ENCODE measurements around the gene STK10.

The STK10 gene

DNA sequence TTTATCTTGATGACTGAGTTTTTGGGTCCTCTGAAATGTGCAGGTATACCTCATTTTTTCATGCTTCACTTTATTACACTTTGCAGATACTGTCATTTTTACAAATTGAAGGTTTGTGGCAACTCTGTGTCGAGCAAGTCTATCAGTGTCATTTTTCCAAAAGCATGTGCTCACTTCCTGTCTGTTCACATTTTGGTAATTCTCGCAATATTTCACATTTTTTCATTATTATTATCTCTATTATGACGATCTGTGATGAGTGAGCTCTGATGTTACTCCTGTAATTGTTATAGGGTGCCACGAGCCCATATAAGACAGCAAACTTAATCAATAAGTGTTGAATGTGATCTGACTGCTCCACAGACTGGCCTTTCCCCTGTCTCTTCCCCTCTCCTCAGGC is 108.1 kb downstream of the STK10 start:
- DNase-seq = no peak

DNA sequence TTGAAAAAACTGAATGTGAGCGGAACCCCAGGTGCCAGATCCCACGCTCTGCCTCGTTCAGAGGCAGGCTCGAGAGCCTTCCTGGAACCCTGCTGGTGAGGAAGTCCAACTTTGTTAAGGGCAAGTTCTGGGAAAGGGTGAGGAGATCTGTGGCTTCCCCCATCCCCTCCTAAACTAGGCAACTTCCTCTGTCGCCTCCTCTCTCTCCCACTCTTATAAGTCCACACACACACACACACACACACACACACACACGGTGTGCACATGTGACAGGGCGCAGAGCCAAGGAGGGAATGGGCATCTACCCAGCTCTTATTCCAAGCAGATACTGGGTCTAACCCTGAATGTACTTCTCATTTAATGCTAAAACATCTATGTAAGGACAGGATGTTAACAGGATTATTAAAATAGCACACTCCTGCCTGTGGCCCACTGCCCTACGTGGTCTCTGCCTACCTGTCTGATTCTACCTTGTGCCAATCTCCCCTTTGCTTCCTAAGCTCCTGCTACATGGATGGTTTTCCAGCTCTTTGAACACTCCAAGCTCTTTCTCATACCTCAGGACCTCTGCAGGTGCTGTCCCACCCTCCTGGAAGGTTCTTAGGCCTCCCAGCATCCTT is 109.2 kb downstream of the STK10 start:
- DNase-seq = no peak

DNA sequence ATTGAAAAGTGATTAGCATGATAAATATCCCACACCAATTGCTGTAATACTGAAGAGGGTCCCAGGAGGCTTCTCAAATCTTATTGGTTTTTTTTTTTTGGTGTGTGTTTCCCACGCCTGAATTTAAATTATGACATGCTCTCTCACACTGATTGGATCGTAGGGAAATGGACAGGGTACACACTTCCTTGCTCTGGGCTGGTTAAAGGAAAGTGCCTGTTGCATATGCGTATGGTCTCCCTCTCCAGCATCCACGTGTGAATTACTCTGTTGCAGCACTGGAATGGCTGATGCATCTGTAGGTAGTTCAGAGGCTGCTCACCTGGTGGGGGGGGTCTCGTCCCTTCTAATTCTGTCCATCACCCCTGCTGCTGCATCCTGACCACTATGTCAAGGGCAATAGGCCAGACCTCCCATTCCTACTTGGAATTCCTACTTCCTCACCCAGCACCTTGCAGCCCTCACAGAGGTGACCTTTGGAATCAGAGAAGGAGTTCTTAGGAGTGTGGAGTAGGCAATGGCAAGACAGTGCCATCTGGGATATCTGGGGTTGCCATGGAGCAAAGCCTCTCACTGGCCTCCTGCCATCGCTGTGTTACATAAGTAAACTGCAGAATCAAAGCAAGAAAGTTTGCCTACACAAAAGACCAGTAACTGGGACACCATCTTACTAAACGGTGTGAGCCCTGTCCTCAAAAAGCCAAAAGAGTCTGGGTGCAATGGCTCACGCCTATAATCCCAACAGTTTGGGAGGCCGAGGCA is 110.2 kb downstream of the STK10 start:
- no peak for DNase-seq

DNA sequence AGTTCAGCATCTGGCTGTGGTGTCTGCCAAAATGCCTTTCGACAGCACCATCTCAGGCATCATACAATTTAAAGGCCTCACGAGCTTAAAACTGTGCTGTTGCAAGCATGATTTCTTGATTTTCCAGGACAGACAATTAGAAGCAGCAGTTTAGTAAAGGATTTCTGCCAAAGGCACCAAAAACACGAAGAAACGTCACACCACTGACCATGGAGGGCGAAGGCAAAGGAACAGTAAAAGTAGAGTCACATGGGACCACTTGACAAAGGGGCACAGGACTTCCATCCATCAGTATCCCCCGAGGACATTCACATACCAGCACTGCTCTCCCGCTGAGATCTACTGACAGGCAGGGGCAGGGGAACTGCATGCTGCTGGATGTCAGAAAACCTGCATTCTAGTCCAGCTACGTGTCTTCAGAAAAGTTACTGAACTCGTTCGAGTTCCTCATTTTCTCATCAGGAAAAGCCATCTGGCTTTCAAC is 111.2 kb downstream of the STK10 start:
- no peak for DNase-seq

DNA sequence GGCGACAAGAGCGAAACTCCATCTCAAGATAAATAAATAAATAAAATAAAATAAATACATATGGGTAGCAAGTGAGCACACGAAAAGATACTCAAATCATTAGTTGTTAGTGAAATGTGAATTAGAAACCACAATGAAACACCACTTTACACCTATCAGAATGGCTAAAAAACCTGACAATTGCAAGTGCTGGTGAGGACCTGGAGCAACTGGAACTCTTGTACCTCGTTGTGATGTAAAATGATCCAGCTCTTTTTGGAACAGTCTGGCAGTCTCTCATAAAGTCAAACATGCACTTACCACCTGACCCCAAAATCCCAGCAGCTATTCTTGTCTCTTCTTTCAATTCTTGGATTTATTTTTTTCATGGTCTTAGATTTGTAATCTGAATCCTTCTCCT is 112.4 kb downstream of the STK10 start:
- no peak for DNase-seq

DNA sequence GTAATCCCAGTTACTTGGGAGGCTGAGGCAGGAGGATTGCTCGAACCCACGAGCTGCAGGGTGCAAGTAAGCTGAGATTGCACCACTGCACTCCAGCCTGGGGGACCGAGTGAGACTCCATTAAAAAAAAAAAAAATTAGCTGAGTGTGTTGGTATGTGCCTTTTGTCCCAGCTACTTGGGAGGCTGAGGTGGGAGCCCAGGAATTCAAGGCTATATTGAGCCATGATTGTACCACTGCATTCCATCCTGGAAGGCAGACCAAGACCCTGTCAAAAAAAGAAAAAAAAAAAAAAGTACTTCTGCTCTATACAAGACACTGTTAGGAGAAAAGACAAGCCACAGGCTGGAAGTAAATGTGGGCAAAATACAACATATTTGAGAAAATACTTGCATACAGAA is 113.1 kb downstream of the STK10 start:
- DNase-seq = no peak

DNA sequence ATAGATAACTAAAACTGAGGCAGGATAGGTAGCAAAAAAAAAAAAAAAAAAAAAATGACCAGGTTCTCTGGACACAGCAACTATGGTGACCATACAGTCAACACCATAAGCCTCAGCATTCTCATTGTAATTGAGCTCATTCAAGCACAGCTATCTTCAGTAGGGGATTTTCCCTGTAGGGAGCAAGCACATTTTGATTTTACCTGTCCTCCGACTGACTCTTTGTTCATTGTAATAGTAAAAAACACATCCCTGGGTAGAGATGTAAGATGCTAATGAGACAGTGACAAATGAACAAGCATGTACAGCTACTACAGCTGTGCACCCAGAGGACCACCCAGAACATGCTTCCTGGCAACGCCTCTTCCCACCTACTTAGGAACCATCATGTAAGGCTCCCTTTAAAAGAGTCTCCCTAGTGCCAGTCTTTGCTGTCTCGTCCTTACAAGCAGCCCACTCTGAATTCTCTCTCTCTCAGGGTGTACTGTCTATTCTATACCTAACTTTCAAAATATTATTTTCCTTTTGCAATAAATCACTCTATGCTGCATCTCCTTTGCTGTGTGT is 116.6 kb downstream of the STK10 start:
- DNase-seq = no peak

DNA sequence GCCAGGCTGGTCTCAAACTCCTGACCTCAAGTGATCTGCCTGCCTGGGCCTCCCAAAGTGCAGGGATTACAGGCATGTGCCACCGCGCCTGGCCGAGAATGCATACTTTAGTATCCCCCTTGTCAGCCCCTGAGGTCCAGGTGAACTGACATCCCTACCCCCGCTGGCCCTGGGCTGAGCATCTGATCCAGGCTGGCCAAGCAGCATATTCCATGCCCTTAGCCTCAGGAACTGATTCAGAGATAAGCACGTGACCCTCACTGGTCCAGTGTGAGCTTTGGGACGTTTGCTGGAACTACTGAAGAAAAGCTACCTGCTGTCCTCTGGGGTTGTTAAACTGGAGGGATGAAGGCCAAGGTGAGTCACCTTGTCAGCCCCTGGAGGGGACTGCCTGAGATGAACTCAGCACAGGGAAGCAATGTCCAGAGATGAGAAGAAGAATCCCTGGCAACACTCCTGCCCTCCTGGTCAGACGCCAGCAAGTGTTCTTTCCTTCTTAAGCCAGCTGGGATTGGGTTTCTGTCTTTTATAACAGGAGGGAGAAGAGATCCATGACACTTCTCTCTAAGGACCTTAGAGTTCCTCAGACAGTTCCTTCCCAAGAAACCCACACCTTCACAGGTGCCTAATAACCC is 122.5 kb downstream of the STK10 start:
- no peak for DNase-seq

DNA sequence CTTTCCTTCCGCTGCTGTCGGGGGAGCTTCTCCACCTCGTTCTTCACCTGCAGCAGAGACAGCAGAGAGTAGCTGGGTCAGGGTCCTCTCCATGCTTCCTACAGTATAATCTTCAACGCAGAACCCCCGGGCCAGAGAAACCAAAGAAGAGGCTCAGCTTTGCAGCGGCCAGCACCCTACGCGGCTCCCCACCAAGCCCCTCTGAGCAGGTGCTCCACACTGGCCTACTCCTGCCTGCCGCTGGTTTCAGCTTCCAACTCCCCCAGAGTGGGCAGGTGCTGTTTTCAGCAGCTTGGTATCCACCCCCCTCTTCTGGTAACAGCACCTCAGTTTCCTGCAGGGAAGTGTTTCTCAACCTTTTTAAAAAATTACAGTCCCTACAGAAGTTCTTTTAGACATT is 123.3 kb downstream of the STK10 start:
- no peak for DNase-seq

DNA sequence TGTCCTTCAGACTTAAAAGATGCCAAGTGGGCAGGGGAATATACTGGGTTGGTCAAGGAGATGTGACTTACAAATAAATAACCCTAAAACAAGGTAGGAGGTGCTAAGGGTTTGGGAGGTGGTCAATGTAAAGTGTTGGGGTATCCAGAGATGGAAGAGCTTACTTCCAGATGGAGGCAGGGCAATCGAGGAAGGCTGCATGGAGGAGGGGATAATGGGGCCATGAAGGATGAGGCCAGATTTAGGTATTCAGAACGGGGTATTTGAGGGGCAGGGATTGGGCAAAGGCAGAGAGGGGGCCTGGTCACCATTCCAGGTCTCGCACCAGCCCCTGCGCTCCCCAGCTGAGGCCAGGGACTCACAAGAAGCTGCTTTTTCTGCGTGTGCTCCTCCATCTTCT is 123.7 kb downstream of the STK10 start:
- DNase-seq = no peak

DNA sequence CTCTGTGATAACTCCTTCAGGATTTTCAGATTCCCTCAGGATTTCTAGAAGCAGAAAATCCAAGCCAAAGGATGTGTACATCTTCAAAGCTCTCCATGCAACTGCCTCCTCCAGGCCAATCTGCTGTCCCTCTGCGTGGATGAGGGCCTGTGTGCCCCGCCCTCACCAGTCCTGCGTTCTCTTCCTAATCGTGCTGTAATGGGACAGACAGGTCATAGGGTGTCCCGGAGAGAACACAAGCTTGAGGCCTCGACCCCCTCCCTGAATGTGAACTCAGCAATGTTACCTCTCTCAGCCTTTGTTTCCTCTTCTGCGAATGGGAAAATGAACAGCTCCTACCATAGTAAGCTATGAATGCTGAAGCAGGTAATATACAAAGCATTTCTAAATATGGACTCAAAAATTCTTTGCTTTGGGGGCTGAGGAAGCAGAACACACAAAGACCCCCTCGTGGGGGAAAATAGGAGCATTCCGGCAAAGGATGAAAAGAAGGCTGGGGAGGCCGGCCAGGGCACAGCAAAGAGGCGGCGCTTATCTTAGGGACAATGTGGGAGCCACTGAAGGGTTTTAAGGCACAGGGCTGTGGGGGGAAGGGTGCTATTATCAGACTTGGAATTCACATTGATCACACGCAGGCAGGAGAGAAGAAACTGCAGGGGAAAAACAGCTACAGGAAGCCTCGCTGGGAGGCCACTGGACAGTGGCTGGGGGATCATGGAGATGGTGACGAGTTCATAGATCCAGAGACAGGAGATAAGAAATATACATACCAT is 124.4 kb downstream of the STK10 start:
- DNase-seq = no peak

DNA sequence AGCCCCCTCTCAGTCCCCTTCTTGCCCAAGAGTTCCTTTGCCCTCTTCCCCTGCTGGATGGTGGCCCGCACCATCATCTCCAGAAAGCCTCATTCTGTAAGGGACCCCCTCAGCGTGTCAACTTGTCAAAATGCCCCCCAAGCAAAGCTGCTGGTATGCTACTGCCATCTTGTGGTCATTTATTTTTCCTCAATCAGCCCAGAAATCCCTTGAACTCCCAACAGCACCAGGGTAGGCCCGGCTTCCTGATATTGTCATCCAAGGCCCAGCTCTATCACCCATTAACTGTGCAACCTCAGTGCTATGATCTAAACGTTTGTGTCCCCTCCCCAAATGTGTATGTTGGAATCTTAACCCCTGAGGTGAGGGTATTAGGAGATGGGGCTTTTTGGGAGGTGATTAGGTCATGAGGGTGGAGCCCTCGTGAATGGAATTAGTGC is 128.3 kb downstream of the STK10 start:
- DNase-seq = no peak

DNA sequence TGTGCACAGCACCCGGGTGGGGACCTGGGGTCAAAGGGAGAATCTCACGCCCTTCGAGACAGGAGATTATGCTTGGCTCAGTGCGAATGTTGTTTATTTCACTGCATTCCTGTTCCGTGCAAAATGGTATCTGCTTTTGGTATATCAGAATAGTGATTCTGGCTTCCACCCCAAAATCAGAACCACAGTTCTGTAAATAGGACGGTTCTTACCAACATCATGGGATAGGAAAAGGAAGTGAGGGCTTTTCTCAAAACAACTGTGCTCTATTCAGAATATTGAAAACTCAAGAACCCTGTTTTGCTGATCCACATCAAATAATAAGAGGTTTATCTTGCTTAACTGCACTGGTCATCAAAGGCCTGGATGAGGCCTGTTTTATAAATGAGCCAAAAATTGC is 129.9 kb downstream of the STK10 start:
- DNase-seq = no peak

DNA sequence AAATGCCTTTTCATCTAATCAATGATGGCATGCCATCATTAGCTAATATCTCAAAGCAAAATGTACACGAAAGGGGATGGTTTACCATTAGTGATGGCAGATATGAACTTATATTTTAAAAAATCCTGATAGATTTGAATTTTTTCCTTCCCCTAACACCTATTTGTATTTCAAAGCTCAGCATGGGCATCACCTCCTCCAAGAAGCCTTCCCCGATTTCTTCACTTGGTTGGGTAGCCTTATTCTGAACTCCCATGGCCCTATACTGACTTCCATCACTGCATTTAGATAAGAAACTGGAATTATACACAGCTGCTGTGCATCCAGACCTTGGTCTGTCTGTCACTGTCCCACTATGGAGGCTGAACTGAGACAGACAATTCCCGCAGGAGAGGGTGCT is 132.0 kb downstream of the STK10 start:
- DNase-seq = no peak

DNA sequence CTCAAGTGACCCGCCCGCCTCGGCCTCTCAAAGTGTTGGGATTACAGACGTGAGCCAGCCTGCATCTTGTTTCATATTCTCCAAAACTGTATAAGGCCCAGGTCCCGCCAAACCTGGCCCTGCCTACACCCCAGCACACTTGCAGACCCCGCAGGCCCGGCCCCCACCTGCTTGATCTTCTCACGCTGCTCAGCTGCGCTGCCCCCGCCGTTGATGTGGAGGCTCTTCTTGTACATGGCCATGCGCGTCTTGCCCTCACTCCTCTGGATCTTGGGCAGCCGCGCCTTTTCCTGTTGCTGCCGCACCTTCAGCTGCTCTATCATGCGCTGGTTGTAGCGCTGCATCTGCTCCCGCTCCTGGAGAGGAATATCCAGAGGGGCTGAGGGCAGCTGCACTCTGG is 132.6 kb downstream of the STK10 start:
- no peak for DNase-seq

DNA sequence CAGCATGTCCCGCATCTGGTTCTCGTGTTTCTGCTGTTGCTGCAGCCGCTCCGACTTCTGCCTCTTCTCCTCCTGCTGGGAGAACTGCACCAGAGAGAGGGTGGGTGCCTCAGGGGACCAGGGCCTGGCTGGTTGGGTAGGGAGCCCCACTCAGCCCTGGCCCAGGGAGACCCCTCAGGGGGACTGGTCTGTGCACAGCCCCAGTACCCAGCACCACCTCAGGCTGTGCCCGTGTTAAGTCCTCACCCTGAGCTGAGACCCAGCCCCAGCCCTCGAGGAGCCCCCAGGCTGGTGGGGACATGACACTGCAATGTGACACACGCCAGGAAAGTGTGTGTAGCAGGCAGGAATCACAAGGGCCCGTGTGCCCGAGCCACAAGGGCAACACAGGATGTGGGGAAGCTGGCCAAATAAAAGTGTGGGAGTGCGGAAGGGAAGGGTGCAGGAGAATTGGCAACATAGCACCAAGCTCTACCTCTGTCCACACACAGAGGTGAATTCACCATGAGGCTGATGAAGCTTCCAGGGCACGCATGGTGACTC is 133.3 kb downstream of the STK10 start:
- DNase-seq = no peak

DNA sequence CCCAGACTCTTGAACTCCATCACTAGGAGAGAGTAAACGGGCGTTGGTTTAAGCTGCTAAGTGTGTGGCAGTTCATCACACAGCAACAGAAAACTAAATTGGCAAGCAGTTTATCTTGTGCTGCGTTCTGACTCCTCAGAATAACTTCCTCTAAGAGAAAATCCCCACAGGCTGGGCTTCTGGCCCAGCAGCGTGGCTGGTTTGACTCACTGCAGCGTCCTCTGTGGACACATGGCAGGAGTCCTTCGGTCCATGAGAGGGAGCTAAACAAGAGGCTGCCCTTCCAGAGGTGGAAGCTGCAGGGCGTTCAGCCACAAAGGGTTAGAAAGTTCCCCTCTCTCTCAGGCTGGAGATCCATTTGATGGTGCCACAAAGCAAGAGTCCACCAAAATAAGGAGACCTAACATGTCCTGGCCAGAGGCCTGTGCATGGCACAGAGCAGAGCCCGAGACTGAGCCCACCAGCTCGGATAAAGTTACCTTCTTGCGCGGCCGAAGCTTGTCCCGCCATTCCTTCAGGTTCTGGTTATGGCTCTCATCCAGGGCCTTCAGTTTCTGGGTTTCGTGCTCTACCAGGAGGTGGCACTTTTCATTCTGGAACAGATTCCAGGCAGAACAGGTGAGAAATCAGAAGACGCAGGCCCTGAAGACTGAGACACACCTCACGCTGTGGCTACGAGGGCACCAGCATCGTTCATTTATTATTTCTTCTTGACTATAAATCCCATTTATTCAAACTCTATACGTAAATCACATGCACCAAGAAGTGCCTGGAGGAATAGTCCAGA is 135.4 kb downstream of the STK10 start:
- no peak for DNase-seq

DNA sequence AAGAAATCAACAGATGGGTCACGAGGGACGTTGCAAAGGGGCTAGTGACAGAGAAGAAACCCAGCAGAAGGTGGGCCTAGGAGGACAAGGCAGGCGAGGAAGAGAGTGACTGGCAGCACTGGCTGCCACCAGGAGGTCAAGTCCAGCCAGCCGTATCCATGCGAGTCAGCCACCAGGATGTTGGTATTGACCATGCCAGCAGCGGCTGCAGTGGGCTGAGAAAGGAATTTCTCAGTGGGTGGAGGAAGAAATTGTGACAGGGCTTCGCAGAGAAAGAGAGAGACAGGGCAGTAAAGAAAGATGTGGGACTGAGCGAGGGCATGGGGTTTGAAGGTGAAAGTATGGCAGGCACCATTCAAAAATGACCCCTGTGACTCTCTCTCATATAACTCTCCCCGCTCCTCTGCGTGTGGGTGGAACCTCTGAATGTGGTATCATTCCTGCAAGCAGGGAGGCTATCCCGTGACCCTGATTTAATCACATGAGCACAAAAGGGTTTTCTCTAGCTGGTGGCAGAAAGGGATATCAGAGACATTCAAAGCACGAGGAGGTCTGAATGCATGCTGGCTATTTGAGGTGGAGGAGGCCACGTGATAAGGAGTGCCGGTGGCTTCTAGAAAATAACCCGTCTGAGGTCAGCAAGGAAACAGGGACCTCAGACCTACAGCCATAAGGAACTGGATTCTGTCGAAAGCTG is 136.2 kb downstream of the STK10 start:
- no peak for DNase-seq

DNA sequence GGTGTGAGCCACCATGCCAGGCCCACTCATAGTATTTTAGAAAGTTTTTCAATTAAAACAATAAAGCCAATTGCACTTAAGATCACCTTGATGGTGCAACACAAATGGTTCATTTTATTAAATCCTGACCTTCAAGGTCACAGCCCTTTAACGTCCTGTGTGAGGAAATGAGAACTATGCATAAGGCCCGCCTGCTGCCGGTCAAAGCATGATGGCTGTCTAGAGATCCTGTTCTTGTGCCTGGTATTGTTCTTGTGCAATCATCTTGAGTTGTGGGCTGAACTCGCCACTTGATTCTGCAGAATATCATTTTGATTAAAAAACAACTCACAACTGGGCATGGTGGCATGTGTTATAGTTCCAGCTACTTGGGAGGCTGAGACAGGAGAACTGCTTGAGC is 137.9 kb downstream of the STK10 start:
- DNase-seq = no peak

DNA sequence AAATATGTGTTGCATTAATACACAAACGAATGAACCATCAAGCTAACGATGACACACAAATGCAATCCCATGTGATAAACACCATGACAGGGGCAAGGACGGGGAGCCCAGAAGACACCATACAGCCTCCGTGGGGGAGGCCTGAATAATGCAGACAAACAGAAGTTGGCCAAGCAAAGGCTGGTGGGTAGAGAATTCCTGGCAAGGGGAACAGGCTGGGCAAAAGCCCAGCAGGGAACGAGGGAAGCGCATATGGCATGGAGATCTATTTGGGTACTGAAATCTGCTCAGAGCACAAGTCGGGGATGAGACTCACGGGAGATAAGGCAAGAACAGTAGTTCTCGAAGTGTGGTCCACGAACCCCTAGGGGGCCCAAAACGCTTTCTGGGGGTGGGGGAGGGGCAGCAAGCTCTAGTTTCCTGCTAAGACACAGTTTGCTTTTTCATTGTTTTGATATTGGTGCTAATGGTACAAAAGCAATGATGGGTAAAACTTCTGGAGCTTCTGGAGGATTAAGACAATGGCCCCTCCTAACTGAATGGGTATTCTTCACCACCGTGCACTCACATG is 138.7 kb downstream of the STK10 start:
- DNase-seq = no peak

DNA sequence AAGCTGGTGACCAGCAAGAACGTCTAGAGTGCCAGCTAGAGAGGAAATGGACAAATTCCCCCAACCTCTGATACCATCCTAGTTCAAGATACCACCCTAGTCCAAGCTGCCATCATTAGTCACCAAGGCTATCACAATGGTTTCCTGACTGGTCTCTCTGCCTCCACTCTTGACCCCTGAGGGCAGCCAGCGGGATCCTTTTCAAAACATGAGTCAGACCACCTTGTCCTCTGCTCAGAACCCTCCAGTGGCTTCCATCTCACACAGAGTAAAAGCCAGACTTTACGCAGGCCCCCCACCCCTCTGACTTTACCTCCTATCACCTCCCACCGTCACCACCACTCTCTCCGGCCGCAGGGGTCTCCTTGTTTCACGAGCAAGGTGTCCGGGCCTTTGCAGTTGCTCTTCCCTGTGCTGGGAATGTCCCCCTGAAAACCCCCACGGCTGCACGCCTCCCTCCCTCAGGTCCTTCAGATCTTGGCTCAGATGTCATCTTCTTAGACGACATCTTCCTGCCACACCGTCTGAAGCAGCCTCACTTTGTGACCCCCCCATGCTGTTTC is 139.4 kb downstream of the STK10 start:
- no peak for DNase-seq

Measured in KG1 (cell line).